ENCODE results near the gene SBDS.
A peak's percentile ranks its signal among the peaks of the same experiment; 100 is the strongest.
"Not testable (repeated sequence)": the region's sequence is repeated elsewhere in the genome, so short reads cannot be mapped to it uniquely, and the experiment has no call there.

SBDS gene

DNA sequence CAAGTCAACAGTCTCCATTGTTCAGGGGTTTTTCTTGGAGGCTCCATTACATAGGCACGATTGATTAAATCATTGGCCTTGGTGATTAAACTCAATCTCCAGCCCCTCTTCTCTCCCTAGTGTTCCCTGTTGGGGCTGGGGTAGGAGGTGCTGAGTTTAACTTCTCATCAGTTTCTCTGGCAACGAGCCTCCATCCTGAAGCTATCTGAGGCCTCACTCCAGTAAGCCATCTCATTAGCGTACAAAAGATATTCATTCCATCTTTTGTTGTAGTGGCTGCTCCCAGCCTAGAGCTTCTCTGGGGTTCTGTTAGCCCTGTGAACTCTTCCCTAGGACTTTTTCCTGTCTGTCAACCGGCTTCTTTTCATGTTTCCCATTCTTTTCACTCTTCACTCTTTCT is 12.9 kb upstream of the SBDS start:
- H2AFZ ChIP-seq (ENCODE audit: low read depth, low read length), result no peak overlapping the region

DNA sequence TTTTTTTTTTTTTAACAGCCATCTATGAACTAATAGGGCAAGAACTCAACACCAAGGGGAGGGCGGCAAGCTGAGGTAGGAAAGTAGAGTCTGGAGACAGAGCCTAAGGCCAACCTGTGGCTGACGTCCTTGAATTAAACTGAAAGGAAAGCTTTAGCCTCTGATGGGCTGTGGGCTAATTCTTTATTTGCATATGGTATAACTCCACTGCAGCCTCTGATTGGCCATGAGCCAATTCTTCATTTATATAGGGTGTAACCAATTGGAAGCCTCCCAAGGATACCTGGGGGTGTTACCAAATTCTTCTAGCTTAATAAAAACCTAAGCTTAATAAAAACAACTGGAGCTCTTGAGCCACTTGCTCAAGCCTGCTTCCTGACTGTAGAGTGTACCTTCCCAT is 11.6 kb upstream of the SBDS start:
- H2AFZ ChIP-seq (ENCODE audit: low read depth, low read length), result no peak overlapping the region
- H3K27ac ChIP-seq (ENCODE audit: low read length), result no peak overlapping the region
- H3K27me3 ChIP-seq (ENCODE audit: low read depth, low read length), result no peaks in the 10 kb centered on the region
- peaks cover 2% of the 10 kb centered on the region for H3K36me3 ChIP-seq (replicated peaks; ENCODE audit: low read depth, low read length)
- no peaks in the 10 kb centered on the region for H3K4me1 ChIP-seq (ENCODE audit: low read length)
- H3K4me2 ChIP-seq (ENCODE audit: low read length), result no peak overlapping the region
- H3K9ac ChIP-seq (ENCODE audit: low read length), result no peak overlapping the region
- TF ChIP-seq, protein P1, sequence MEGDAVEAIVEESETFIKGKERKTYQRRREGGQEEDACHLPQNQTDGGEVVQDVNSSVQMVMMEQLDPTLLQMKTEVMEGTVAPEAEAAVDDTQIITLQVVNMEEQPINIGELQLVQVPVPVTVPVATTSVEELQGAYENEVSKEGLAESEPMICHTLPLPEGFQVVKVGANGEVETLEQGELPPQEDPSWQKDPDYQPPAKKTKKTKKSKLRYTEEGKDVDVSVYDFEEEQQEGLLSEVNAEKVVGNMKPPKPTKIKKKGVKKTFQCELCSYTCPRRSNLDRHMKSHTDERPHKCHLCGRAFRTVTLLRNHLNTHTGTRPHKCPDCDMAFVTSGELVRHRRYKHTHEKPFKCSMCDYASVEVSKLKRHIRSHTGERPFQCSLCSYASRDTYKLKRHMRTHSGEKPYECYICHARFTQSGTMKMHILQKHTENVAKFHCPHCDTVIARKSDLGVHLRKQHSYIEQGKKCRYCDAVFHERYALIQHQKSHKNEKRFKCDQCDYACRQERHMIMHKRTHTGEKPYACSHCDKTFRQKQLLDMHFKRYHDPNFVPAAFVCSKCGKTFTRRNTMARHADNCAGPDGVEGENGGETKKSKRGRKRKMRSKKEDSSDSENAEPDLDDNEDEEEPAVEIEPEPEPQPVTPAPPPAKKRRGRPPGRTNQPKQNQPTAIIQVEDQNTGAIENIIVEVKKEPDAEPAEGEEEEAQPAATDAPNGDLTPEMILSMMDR (IDR thresholded peaks at IDR 0.05; ENCODE audit: low read depth, low read length), result no peak
- TF ChIP-seq EZH2phosphoT487 (IDR thresholded peaks at IDR 0.05; ENCODE audit: low read depth), result no peak
- H3K79me2 ChIP-seq (ENCODE audit: low read length), result 0 out of 2 replicates have a peak, but pooled peaks cover 4% of the 10 kb centered on the region
- no peak overlapping the region for H3K4me3 ChIP-seq (ENCODE audit: low read length)
- no peaks in the 10 kb centered on the region for H3K9me3 ChIP-seq (ENCODE audit: insufficient read depth, low read length)
- no peaks in the 10 kb centered on the region for H4K20me1 ChIP-seq (ENCODE audit: insufficient read depth, low read length)

More for the DNA sequence above, 12.9 kb upstream of the SBDS start:
- Histone ChIP-seq H4K20me1 (ENCODE audit: insufficient read depth, low read length) (no peaks in the 10 kb centered on the region), H3K4me2 (ENCODE audit: low read length) (no peak overlapping the region), H3K27me3 (ENCODE audit: low read depth, low read length) (no peaks in the 10 kb centered on the region), H3K4me3 (ENCODE audit: low read length) (no peak overlapping the region), H3K36me3 (replicated peaks; ENCODE audit: low read depth, low read length) (peaks cover 2% of the 10 kb centered on the region), H3K79me2 (ENCODE audit: low read length) (no peaks in the 10 kb centered on the region), H3K9ac (ENCODE audit: low read length) (no peak overlapping the region), H3K4me1 (ENCODE audit: low read length) (no peaks in the 10 kb centered on the region), H3K27ac (ENCODE audit: low read length) (no peak overlapping the region), H3K9me3 (ENCODE audit: insufficient read depth, low read length) (no peaks in the 10 kb centered on the region)
- TF ChIP-seq, protein P1 (IDR thresholded peaks at IDR 0.05; ENCODE audit: low read depth, low read length), result no peak
- no peak for TF ChIP-seq EZH2phosphoT487 (IDR thresholded peaks at IDR 0.05; ENCODE audit: low read depth)

DNA sequence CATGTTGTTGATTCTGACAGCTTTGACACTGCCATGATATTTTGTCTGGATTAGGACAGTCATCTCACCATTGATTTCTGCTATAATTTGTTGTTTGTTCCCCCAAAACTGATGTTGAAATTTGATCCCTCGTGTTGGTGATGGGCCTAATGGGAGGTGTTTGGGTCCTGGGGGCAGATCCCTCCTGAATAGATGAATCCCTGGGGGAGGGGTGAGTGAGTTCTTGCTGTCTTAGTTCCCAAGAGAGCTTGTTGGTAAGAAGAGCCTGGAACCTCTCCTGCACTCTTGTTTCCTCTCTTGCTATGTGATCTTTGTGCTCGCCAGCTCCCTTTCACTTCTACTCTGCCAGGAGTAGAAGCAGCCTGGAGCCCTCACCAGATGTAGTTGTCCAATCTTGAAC is 8.8 kb upstream of the SBDS start:
- not testable (repeated sequence) for H4K20me1 ChIP-seq (ENCODE audit: insufficient read depth, low read length)

DNA sequence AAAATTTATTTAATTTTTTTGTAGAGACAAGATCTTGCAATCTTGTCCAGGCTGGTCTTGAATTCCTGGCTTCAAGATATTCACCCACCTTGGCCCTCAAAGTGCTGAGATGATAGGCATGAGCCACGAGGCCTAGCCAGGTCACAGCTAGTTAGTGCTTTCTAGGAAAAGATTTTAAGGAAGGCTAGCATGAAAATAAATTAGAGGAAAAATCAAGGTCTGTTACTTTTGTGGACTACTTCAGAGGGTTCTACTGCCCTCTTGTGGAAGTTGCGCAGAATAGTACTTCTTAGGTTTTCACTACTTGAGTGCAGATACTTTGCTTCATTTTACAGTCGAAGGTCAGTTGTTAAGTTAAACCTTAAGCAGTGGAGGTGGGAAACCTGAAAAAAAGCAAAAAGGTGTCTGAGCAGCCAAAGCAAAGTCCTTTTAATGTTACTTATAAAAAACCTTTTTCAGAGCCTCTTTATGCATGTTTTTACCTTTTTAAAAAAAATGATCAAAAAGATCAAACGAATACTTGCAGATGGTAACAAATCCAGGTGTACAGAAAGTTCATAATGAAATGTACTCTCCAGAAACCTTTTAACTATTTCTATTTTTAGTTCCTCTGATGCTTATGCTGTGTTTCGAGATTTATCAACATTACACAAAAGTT is 5.3 kb upstream of the SBDS start:
- not testable (repeated sequence) for H3K4me2 ChIP-seq (ENCODE audit: low read length); H3K36me3 ChIP-seq (replicated peaks; ENCODE audit: low read depth, low read length); H3K4me1 ChIP-seq (ENCODE audit: low read length); H3K9me3 ChIP-seq (ENCODE audit: insufficient read depth, low read length); H3K4me3 ChIP-seq (ENCODE audit: low read length); H3K9ac ChIP-seq (ENCODE audit: low read length); H2AFZ ChIP-seq (ENCODE audit: low read depth, low read length); H3K27me3 ChIP-seq (ENCODE audit: low read depth, low read length); H3K27ac ChIP-seq (ENCODE audit: low read length); H4K20me1 ChIP-seq (ENCODE audit: insufficient read depth, low read length)
- peaks cover 18% of the 10 kb centered on the region for H3K79me2 ChIP-seq (ENCODE audit: low read length)
- TF ChIP-seq, protein P1 (IDR thresholded peaks at IDR 0.05; ENCODE audit: low read depth, low read length), result peak; percentile 15; the same call in 1 of the 2 replicates

More for the DNA sequence above, 8.8 kb upstream of the SBDS start:
- not testable (repeated sequence) for H3K9ac ChIP-seq (ENCODE audit: low read length); H3K9me3 ChIP-seq (ENCODE audit: insufficient read depth, low read length); H3K27ac ChIP-seq (ENCODE audit: low read length); H3K79me2 ChIP-seq (ENCODE audit: low read length); H3K4me1 ChIP-seq (ENCODE audit: low read length); H2AFZ ChIP-seq (ENCODE audit: low read depth, low read length); H3K36me3 ChIP-seq (replicated peaks; ENCODE audit: low read depth, low read length); H3K4me2 ChIP-seq (ENCODE audit: low read length); H3K27me3 ChIP-seq (ENCODE audit: low read depth, low read length); H3K4me3 ChIP-seq (ENCODE audit: low read length)

DNA sequence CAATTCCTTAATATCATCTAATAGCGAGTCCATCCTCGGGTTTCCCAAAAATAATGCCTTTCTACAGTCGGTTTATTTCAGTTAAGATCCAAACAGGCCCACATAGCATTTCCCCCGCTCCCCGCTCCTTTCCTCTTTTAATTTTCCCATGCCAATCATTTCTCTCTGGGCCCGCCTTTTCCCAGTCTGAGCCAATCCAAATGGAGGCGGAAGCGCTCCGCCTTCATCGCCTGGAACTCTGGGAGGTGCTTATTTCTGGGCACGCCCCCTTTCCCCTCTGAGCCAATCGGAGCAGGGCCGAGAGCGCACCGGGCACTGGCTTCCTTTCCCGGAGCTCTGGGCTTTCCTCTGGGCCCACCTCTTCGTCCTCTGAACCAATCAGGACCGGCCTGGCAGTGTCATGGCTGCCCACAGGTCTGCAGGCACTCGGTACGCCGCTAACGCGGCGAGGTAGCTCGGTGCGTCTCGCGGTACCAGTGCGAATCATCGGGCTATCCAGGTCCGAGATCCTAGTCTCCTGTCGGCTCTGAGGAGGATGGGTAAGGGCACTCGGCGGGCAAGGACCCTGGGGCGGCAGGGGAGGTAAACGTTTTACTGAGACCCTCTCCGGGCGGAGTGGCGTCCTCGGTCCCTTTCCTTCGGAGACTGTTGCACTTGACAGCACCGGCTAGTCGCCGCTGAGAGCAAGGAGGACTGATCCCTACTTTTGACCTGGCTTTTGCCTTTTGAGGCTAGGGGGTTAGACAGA is 1.2 kb upstream of the SBDS start, which contains the start of gene TYW1:
TYW1 (plus strand) TSS at position 390 of the 748 bp plus-strand sequence; CDS start at position 536, 146 bp downstream.
- Histone ChIP-seq H3K27ac (ENCODE audit: low read length) (peak within 1 kb of the TSS; percentile 58), H3K79me2 (ENCODE audit: low read length) (peaks cover 31% of the 10 kb centered on the region), H3K4me3 (ENCODE audit: low read length) (peak within 1 kb of the TSS; percentile 89), H3K9ac (ENCODE audit: low read length) (peak within 1 kb of the TSS; percentile 70), H2AFZ (ENCODE audit: low read depth, low read length) (peak within 1 kb of the TSS; percentile 57; the same call in 1 of the 2 replicates), H3K4me2 (ENCODE audit: low read length) (peak within 1 kb of the TSS; percentile 79)
- not testable (repeated sequence) for H3K27me3 ChIP-seq (ENCODE audit: low read depth, low read length); H3K36me3 ChIP-seq (replicated peaks; ENCODE audit: low read depth, low read length); H4K20me1 ChIP-seq (ENCODE audit: insufficient read depth, low read length); H3K4me1 ChIP-seq (ENCODE audit: low read length); H3K9me3 ChIP-seq (ENCODE audit: insufficient read depth, low read length)

Data from OCI-LY3 (cell line).